ENCODE measurements around the gene THRAP3.

DNA sequence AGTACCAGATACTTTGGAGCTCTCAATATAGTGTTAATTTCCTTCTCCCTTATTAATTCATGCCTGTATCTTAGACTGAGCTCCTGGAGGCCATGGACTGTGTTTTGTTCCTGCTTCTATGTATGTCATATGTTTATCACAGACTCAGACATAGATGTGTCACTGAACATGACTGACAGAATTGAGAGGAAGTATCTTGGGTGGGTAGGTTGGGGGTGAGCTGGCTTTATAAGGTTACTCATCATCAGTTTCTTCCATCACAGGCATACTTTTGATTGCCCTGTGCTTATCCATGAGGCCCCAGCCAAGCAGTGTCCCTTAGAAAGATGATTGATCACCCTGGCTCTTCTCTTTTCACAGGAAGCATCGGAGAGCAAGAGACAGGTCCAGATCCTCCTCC lies 76.3 kb downstream of the THRAP3 start:
- TF ChIP-seq CTCF (IDR thresholded peaks at IDR 0.05) (no peak), ZFX (IDR thresholded peaks at IDR 0.05; ENCODE audit: borderline replicate concordance) (no peak)

Measured in 22Rv1 (cell line).